Transverse colon (tissue), 4 donors: Measurements from ENCODE around the gene LYSMD2.

Experiments
- POLR2AphosphoS5 ChIP-seq, 3 donors: sonication (generic); formaldehyde crosslinking; IDR thresholded peaks; one replicate each; pipeline ENCODE4 v1.6.1; 2016; ENCODE audit warnings: antibody characterized with exemption in 3 of 3
- TF ChIP-seq, protein P1 (sequence below), 5 experiments: fragments of 200-600 bp in 3 of 5; fragments of 450-650 bp in 2 of 5; sonication (generic) in 3 of 5; IDR thresholded peaks; 1 replicate in 2 of 5; 2 replicates in 3 of 5; pipeline ENCODE4 v1.5.1; 2016 to 2017; ENCODE audit warnings: antibody characterized with exemption in 5 of 5, inconsistent platforms in 3 of 5, mild to moderate bottlenecking in 2 of 5, moderate library complexity in 1 of 5

GRCh38 chr15:51751697-51752683, 14.5 kb upstream of the LYSMD2 start:
- TF ChIP-seq POLR2AphosphoS5 (IDR thresholded peaks at IDR 0.05), result no peak
- TF ChIP-seq, protein P1, sequence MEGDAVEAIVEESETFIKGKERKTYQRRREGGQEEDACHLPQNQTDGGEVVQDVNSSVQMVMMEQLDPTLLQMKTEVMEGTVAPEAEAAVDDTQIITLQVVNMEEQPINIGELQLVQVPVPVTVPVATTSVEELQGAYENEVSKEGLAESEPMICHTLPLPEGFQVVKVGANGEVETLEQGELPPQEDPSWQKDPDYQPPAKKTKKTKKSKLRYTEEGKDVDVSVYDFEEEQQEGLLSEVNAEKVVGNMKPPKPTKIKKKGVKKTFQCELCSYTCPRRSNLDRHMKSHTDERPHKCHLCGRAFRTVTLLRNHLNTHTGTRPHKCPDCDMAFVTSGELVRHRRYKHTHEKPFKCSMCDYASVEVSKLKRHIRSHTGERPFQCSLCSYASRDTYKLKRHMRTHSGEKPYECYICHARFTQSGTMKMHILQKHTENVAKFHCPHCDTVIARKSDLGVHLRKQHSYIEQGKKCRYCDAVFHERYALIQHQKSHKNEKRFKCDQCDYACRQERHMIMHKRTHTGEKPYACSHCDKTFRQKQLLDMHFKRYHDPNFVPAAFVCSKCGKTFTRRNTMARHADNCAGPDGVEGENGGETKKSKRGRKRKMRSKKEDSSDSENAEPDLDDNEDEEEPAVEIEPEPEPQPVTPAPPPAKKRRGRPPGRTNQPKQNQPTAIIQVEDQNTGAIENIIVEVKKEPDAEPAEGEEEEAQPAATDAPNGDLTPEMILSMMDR (IDR thresholded peaks at IDR 0.05), result no peak
